Stomach smooth muscle (tissue), 2 donors: ENCODE results near the gene CORO2A.

Source experiments
- H3K27ac ChIP-seq: one replicate; pipeline ENCODE4 v1.7.0; 2013; ENCODE audit warnings: mild to moderate bottlenecking, low read length, inconsistent platforms
- H3K27me3 ChIP-seq, 2 donors: one replicate each; pipeline ENCODE4 v1.7.0; 2013; ENCODE audit warnings: low read length in 2 of 2; ENCODE audit not compliant: insufficient read depth in 2 of 2, control insufficient read depth in 1 of 2
- H3K36me3 ChIP-seq, 2 donors: one replicate each; pipeline ENCODE4 v1.7.0; 2013; ENCODE audit warnings: low read length in 2 of 2; ENCODE audit not compliant: control insufficient read depth in 2 of 2, insufficient read depth in 2 of 2
- H3K4me1 ChIP-seq: one replicate; pipeline ENCODE4 v1.7.0; 2013; ENCODE audit warnings: low read length; ENCODE audit not compliant: control insufficient read depth, insufficient read depth
- H3K4me3 ChIP-seq, 2 donors: one replicate each; pipeline ENCODE4 v1.7.0; 2013; ENCODE audit warnings: low read length in 2 of 2
- H3K9ac ChIP-seq, 2 donors: one replicate each; pipeline ENCODE4 v1.7.0; 2013; ENCODE audit warnings: low read length in 2 of 2, mild to moderate bottlenecking in 1 of 2
- H3K9me3 ChIP-seq, 2 donors: one replicate each; pipeline ENCODE4 v1.7.0; 2013; ENCODE audit warnings: low read length in 2 of 2; ENCODE audit not compliant: control insufficient read depth in 2 of 2
- donor health status: healthy.
- donor health status: Pancreatic carcinoma.

The CORO2A gene

DNA sequence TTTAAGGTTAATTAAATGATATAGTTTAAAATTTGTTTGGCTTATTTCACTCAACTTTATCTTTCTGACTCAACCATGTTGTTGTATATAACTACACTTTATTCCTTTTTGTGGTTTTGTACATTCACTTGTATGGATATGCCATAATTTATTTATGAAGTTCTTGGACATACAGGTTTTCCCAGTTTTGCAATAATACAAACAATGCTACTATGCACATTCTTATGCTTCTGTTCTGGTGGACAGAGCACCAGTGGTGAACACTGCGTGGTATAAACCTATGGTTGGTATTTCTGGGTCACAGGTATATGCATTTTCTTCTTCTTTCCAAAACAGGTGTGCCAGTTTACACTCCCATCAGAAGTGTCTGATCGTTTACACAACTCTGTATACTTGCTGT, 37.8 kb downstream of the CORO2A start:
- Histone ChIP-seq H3K27ac (no peak overlapping the region), H3K36me3 (no peaks in the 10 kb centered on the region), H3K4me1 (no peaks in the 10 kb centered on the region), H3K27me3 (no peaks in the 10 kb centered on the region), H3K9ac (no peak overlapping the region), H3K4me3 (no peak overlapping the region), H3K9me3 (peaks cover 0 to 2% of the 10 kb centered on the region in 2 donors)

DNA sequence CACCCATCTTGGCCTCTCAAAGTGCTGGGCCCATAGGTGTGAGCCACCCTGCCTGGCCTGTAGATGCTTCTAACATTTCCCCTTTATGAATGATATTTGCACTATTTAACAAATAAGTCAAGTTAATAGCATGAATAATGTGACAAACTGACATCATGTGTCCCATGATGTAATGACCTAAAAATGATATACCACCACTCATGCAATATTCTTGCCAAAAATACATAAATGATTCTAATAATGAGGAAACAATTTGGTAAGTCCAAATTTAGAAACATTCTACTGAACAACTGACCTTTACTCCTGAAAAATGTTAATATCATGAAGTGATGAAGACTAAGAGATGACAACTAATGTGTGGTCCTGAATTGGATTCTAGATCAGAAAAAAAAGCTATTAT, 39.9 kb downstream of the CORO2A start:
- no peak overlapping the region for H3K9ac ChIP-seq
- peaks cover 0 to 2% of the 10 kb centered on the region in 2 donors for H3K9me3 ChIP-seq

DNA sequence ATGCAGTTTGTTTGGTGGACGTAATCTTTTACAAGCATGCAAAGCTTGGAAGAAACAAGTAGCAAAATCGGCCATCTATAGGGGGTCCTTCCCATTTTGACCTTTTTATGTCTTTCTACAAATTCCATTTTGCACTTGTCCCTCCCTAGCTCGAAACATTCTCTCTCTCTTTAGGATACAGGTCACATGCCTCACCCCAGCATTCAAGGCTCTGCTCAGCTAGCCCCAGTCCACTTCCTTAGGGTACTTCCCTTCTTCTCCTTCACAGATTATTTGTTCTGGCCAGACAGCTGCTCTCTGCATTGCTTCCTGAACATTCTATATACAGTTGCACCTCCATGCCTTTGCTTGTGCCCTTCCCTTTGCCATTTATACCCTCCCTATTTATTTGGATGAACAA, 41.7 kb downstream of the CORO2A start:
- Histone ChIP-seq H3K9me3 (peaks cover 0 to 2% of the 10 kb centered on the region in 2 donors), H3K27ac (no peak overlapping the region), H3K4me1 (no peaks in the 10 kb centered on the region), H3K9ac (no peak overlapping the region), H3K36me3 (no peaks in the 10 kb centered on the region), H3K4me3 (no peak overlapping the region), H3K27me3 (no peaks in the 10 kb centered on the region)

More for the DNA sequence above, 39.9 kb downstream of the CORO2A start:
- H3K27ac ChIP-seq = no peak overlapping the region
- no peak overlapping the region for H3K4me3 ChIP-seq
- H3K4me1 ChIP-seq = no peaks in the 10 kb centered on the region
- H3K27me3 ChIP-seq = no peaks in the 10 kb centered on the region
- H3K36me3 ChIP-seq = no peaks in the 10 kb centered on the region

DNA sequence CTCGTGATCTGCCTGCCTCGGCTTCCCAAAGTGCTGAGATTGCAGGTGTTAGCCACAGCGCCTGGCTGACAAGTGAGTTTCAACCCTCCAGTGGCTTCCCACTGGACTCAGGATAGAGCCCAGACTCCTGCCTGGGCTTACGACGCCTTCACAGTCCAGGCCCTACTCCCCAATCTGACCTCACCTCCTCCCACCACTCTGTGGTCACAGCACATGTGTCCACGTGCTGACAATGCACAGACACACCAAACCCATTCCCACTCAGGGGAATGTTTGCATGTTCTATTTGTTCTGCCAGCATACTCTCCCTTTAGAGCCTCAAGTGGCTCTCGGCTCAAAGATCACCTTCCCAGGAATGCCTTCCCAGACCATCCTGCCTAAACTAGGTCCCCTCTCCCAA, 42.3 kb downstream of the CORO2A start:
- no peak overlapping the region for H3K9ac ChIP-seq
- no peaks in the 10 kb centered on the region for H3K36me3 ChIP-seq
- no peaks in the 10 kb centered on the region for H3K27me3 ChIP-seq
- H3K4me1 ChIP-seq = no peaks in the 10 kb centered on the region
- no peak overlapping the region for H3K4me3 ChIP-seq
- peaks cover 0 to 2% of the 10 kb centered on the region in 2 donors for H3K9me3 ChIP-seq
- no peak overlapping the region for H3K27ac ChIP-seq

DNA sequence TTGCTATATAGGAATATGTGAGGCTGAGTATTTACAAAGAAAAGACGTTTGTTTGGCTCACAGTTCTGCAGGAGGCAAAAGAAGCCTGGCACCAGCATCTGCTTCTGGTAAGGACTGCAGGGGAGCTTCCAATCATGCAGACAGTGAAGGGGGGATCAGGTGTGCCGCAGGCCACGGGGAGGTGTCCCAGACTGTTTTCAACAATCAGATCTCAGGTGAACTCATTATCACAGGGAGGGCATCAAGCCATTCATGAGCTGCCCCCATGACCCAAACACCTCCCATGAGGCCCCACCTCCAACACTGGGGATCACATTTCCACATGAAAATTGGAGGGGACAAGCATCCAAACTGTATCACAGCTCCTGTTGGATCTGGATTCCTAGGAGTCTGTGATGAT, 43.0 kb downstream of the CORO2A start:
- H3K36me3 ChIP-seq = no peaks in the 10 kb centered on the region
- H3K9ac ChIP-seq = no peak overlapping the region
- no peaks in the 10 kb centered on the region for H3K4me1 ChIP-seq
- no peak overlapping the region for H3K27ac ChIP-seq
- H3K4me3 ChIP-seq = no peak overlapping the region
- H3K27me3 ChIP-seq = no peaks in the 10 kb centered on the region
- H3K9me3 ChIP-seq = peaks cover 0 to 2% of the 10 kb centered on the region in 2 donors

DNA sequence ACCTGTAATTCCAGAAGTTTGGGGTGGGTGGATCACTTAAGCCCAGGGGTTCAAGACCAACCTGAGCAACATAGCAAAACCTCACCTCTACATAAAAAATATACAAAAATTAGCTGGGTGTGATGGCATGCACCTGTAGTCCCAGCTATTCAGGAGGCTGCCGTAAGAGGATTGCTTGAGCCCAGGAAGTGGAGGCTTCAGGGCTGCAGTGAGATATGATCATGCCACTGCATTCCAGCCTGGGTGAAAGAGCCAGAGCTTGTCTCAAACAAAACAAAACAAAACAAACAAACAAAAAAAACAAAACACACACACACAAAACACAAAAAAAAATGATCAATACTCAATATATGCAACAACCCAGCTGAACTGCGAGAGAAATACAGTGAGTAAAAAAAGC, 44.0 kb downstream of the CORO2A start:
- Histone ChIP-seq H3K4me3 (no peak overlapping the region), H3K27ac (no peak overlapping the region), H3K9me3 (peaks cover 0 to 2% of the 10 kb centered on the region in 2 donors), H3K36me3 (no peaks in the 10 kb centered on the region), H3K4me1 (no peaks in the 10 kb centered on the region), H3K27me3 (no peaks in the 10 kb centered on the region), H3K9ac (no peak overlapping the region)

DNA sequence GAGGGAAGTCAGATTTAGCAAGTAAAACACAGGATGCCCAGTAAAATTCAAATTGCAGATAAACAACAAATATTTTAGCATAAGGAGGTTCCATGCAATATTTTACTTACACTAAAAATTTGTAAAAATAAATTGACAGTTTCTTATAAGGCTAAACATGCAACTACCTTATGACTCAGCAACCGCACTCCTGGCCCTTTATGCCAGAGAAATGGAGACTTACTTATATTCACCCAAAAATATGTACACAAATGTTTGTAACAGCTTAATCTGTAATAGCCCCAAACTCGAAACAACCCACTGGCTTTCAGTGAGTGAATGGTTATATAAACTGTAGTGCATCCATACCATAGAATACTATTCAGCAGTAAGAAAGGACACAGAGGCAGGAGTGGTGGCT, 44.9 kb downstream of the CORO2A start:
- peaks cover 0 to 2% of the 10 kb centered on the region in 2 donors for H3K9me3 ChIP-seq
- H3K4me3 ChIP-seq = no peak overlapping the region
- no peak overlapping the region for H3K9ac ChIP-seq
- H3K4me1 ChIP-seq = no peaks in the 10 kb centered on the region
- no peaks in the 10 kb centered on the region for H3K36me3 ChIP-seq
- no peaks in the 10 kb centered on the region for H3K27me3 ChIP-seq
- H3K27ac ChIP-seq = no peak overlapping the region

DNA sequence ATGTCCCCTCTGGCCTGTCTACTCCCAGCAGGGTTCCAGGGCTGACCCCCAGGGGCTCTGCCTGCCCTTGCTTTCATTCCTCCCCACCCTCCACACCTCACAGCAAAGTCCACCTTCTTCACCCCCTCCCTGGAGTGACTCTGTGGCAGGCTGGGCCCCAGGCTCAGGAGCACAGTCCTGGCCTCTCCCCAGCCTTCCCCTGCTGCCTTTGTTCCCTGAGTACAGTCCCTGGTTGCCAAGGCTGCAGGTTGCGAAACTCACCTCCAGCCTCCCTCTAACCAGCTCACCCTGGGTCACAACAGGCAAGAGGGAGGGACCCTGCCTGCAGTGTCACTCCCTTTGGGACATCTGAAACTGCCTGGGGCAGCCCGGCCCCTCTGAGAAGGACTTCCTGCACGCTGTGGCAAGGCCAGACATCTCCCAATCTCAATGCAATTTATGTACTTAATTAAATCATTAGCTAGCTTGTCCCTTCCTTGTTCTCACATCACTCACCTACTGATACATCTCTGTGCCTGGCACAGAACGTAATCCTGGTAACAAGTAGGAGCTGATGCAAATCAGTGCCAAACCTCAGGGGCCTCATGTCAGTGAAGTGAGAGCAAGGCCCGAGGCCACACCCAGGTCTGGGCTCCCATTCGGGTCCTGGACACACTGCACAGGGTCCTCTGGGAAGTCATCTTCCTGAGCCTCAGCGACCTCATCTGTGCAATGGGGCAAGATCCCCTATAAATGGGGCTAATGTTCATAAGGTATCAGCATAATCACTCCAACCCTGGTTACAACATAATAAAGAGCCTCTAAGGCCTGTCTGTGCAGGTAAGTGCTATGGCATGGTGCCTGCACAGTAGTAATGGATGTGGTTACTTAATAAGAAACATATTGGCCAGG, 46.1 kb downstream of the CORO2A start:
- Histone ChIP-seq H3K4me3 (no peak overlapping the region), H3K27me3 (no peaks in the 10 kb centered on the region), H3K4me1 (no peaks in the 10 kb centered on the region), H3K9ac (no peak overlapping the region), H3K27ac (no peak overlapping the region), H3K36me3 (no peaks in the 10 kb centered on the region), H3K9me3 (peaks cover 0 to 2% of the 10 kb centered on the region in 2 donors)

DNA sequence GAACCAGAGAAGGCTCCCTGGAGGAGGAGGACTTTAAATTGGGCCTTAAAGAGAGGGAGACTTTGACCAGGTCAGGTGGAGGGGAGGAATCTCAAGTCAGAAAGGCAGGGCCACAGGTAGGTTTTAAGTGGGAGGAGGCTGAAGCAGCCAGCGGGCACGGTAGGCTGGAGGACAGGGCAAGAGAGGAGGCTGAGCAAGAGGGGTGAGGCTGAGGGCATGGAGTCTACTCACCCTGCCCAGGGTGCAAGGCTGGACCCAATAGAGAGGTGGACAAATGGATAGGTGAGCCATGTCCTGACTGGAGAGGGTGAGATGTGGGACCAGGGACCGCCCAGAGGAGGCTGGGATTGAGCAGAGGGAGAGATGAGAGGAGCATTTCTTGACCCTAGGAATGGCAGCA, 47.8 kb downstream of the CORO2A start:
- H3K4me3 ChIP-seq = no peak overlapping the region
- no peaks in the 10 kb centered on the region for H3K36me3 ChIP-seq
- no peak overlapping the region for H3K27ac ChIP-seq
- no peaks in the 10 kb centered on the region for H3K27me3 ChIP-seq
- no peaks in the 10 kb centered on the region for H3K4me1 ChIP-seq
- H3K9me3 ChIP-seq = no peaks in the 10 kb centered on the region
- no peak overlapping the region for H3K9ac ChIP-seq

DNA sequence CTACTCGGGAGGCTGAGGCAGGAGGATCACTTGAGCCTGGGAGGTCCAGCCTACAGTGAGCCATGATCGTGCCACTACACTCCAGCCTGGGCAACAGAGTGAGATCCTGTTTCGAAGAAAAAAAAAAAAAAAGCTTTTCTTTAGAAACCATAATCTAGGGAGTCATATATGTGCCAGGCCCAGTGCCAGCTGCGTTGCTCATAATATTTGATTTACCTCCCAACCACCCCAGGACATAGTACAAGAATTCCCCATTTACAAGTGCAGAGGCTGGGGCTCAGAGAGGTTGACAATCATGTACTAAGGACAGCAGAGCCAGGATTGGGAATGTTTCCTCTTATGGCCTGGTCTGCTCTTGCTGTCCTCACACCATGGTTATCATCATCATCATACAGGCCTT, 48.4 kb downstream of the CORO2A start:
- Histone ChIP-seq H3K27ac (no peak overlapping the region), H3K27me3 (no peaks in the 10 kb centered on the region), H3K9me3 (no peaks in the 10 kb centered on the region), H3K36me3 (no peaks in the 10 kb centered on the region), H3K4me1 (no peaks in the 10 kb centered on the region), H3K4me3 (no peak overlapping the region), H3K9ac (no peak overlapping the region)

DNA sequence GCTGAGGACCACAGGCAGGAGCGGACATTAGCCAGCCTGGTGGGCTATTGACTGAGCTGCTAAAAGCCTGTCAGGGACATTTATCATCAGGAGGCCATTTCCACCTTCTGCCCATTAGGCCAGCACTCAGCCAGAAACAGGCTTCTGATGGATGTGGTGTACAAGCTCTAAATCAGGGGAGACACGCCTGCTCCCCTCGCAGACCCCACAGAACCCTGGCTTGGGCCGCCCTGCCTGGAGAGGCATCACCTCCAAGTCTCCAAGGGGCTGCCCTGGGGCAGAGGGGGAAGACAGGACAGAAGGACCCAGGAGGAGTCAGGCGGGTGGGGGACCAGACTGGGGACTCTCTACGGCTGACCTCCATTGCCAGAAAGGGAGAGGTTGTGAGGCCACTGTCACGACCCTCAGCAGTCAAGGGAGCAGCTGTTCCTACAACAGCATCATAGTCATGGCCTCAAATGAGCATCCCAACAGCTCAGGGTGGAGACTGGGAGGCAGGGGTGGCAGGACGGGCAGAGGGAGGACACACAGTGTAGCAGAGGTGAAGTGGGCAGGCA, 49.4 kb downstream of the CORO2A start:
- no peaks in the 10 kb centered on the region for H3K36me3 ChIP-seq
- no peak overlapping the region for H3K4me3 ChIP-seq
- H3K27me3 ChIP-seq = no peaks in the 10 kb centered on the region
- no peaks in the 10 kb centered on the region for H3K4me1 ChIP-seq
- no peaks in the 10 kb centered on the region for H3K9me3 ChIP-seq
- no peak overlapping the region for H3K27ac ChIP-seq
- H3K9ac ChIP-seq = no peak overlapping the region
